ENCODE data around the gene SETBP1. TPM values are rescaled to one million over a fixed set of nuclear protein-coding genes. Genes with fewer than 3 reads are reported as not detected.

The SETBP1 gene
- total RNA-seq, 1 experiment from 2014 or later = 9.6 TPM

DNA sequence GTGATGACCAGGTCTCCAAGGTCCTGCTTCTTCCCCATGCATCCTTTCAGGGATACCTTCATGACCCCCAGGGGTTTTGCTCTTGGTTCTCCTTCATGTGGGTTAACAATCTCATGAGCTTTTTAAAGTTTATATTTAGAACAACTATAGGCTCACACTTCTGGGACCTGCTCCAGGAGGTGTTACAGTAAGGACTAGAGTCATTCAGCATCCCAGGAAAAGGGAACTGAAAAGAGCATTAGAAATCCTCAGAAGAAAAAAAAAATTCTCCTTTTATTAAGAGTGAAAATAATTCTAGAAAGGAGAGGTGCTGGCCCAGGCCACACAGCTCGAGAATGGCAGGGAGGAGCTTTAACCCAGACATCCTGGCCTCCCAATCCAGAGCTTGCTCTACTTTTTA is 66.5 kb downstream of the SETBP1 start (continued):
- TF ChIP-seq, protein P1, sequence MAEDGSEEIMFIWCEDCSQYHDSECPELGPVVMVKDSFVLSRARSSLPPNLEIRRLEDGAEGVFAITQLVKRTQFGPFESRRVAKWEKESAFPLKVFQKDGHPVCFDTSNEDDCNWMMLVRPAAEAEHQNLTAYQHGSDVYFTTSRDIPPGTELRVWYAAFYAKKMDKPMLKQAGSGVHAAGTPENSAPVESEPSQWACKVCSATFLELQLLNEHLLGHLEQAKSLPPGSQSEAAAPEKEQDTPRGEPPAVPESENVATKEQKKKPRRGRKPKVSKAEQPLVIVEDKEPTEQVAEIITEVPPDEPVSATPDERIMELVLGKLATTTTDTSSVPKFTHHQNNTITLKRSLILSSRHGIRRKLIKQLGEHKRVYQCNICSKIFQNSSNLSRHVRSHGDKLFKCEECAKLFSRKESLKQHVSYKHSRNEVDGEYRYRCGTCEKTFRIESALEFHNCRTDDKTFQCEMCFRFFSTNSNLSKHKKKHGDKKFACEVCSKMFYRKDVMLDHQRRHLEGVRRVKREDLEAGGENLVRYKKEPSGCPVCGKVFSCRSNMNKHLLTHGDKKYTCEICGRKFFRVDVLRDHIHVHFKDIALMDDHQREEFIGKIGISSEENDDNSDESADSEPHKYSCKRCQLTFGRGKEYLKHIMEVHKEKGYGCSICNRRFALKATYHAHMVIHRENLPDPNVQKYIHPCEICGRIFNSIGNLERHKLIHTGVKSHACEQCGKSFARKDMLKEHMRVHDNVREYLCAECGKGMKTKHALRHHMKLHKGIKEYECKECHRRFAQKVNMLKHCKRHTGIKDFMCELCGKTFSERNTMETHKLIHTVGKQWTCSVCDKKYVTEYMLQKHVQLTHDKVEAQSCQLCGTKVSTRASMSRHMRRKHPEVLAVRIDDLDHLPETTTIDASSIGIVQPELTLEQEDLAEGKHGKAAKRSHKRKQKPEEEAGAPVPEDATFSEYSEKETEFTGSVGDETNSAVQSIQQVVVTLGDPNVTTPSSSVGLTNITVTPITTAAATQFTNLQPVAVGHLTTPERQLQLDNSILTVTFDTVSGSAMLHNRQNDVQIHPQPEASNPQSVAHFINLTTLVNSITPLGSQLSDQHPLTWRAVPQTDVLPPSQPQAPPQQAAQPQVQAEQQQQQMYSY (CRISPR knock-in tag; IDR thresholded peaks at IDR 0.05) = no peak
- TF ChIP-seq CDX4 (CRISPR knock-in tag; IDR thresholded peaks at IDR 0.05; ENCODE audit: borderline replicate concordance) (no peak), ZNF232 (CRISPR knock-in tag; IDR thresholded peaks at IDR 0.05) (no peak), SMAD4 (CRISPR knock-in tag; IDR thresholded peaks at IDR 0.05) (no peak), ZNF138 (CRISPR knock-in tag; conservative IDR thresholded peaks at IDR 0.05) (no peak), NFATC4 (CRISPR knock-in tag; IDR thresholded peaks at IDR 0.05) (no peak), SP1 (CRISPR knock-in tag; conservative IDR thresholded peaks at IDR 0.05) (no peak), STAT6 (CRISPR knock-in tag; conservative IDR thresholded peaks at IDR 0.05; ENCODE audit: low read depth) (no peak), ZSCAN18 (CRISPR knock-in tag; IDR thresholded peaks at IDR 0.05) (no peak)
- TF ChIP-seq, protein P2, sequence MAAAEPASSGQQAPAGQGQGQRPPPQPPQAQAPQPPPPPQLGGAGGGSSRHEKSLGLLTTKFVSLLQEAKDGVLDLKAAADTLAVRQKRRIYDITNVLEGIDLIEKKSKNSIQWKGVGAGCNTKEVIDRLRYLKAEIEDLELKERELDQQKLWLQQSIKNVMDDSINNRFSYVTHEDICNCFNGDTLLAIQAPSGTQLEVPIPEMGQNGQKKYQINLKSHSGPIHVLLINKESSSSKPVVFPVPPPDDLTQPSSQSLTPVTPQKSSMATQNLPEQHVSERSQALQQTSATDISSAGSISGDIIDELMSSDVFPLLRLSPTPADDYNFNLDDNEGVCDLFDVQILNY (CRISPR knock-in tag; IDR thresholded peaks at IDR 0.05) = no peak
- TF ChIP-seq, protein P3, sequence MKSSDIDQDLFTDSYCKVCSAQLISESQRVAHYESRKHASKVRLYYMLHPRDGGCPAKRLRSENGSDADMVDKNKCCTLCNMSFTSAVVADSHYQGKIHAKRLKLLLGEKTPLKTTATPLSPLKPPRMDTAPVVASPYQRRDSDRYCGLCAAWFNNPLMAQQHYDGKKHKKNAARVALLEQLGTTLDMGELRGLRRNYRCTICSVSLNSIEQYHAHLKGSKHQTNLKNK (CRISPR knock-in tag; IDR thresholded peaks at IDR 0.05) = no peak
- TF ChIP-seq, protein P4, sequence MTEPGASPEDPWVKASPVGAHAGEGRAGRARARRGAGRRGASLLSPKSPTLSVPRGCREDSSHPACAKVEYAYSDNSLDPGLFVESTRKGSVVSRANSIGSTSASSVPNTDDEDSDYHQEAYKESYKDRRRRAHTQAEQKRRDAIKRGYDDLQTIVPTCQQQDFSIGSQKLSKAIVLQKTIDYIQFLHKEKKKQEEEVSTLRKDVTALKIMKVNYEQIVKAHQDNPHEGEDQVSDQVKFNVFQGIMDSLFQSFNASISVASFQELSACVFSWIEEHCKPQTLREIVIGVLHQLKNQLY (CRISPR knock-in tag; IDR thresholded peaks at IDR 0.05) = no peak
- TF ChIP-seq, protein P5, sequence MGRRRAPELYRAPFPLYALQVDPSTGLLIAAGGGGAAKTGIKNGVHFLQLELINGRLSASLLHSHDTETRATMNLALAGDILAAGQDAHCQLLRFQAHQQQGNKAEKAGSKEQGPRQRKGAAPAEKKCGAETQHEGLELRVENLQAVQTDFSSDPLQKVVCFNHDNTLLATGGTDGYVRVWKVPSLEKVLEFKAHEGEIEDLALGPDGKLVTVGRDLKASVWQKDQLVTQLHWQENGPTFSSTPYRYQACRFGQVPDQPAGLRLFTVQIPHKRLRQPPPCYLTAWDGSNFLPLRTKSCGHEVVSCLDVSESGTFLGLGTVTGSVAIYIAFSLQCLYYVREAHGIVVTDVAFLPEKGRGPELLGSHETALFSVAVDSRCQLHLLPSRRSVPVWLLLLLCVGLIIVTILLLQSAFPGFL (CRISPR knock-in tag; IDR thresholded peaks at IDR 0.05; ENCODE audit: borderline replicate concordance) = no peak

DNA sequence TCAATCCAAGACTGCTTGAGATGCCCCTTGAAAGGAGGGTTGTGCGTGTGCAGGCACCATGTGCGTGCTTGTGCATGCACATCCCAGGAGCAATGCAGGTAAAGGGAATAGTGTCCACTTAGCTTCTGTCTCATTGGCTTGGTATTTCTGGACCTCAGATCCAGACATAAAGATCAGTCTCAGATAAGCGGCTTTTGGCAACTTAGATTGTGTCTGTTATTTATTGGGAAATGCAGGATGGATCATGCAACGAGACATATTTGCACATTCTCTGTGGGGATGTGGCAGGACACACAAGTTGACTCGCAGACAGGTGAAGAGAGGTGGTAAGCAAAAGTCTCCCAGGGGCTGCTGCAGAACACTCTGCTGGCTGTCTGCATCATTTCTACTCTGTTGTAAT is 67.9 kb downstream of the SETBP1 start:
- DNase-seq (ENCODE audit: low spot score) (no peak), ATAC-seq (no peak)
- H3K27me3 Mint-ChIP-seq (ENCODE audit: low read depth) = no peaks in the 10 kb centered on the region; the same call in 1 of the 2 replicates
- peaks cover 19% of the 10 kb centered on the region for H3K4me1 Mint-ChIP-seq
- H3K4me3 Mint-ChIP-seq = no peak overlapping the region
- H3K9me3 Mint-ChIP-seq = no peaks in the 10 kb centered on the region
- ChIA-PET POLR2A (no interaction called here), CTCF (no interaction called here)
- H3K36me3 Mint-ChIP-seq = no peaks in the 10 kb centered on the region
- H3K27ac Mint-ChIP-seq = no peak overlapping the region
- TF ChIP-seq FOXP4 (CRISPR knock-in tag; IDR thresholded peaks at IDR 0.05) (no peak), E2F1 (CRISPR knock-in tag; IDR thresholded peaks at IDR 0.05) (no peak), ZNF512 (CRISPR knock-in tag; IDR thresholded peaks at IDR 0.05; ENCODE audit: borderline replicate concordance) (no peak)
- TF ChIP-seq, protein P3 (CRISPR knock-in tag; IDR thresholded peaks at IDR 0.05) = no peak
